Endothelial cell of umbilical vein (primary cell): ENCODE measurements around the gene PRR23A. TPM values are rescaled to one million over a fixed set of nuclear protein-coding genes. Genes with fewer than 3 reads are reported as not detected.

Experiments
- BruUV-seq: library from RNA; stranded (reverse); fragments of 400-500 nt; replicated peaks from 2 replicates; lab custom pipeline; 2021; lab: Mats Ljungman, UMichigan
- CTCF ChIA-PET: fragments of 300-600, 350-600 bp; sonication (Branson Sonifier 250); formaldehyde crosslinking; loops from one replicate; lab custom pipeline; 2021; ENCODE audit warnings: antibody characterized with exemption, inconsistent platforms; lab: Charles Lee
- POLR2A ChIA-PET: fragments of 300-600, 350-600 bp; sonication (Branson Sonifier 250); formaldehyde crosslinking; loops from one replicate; lab custom pipeline; 2021; ENCODE audit warnings: antibody characterized with exemption, inconsistent platforms; lab: Charles Lee
- DNase-seq: peaks from one replicate; pipeline ENCODE4 v3.0.0-alpha.2; 2011; ENCODE audit warnings: low read depth, low spot score
- FAIRE-seq: peaks from 2 replicates; lab custom pipeline; 2011; peaks lifted over from hg19 to GRCh38; lab: Jason Lieb, UNC
- H2AFZ ChIP-seq: 2 replicates; pipeline ENCODE4 v1.6.0; 2012; ENCODE audit warnings: low read depth, low read length, control low read depth, inconsistent platforms
- H3K27ac ChIP-seq: 2 replicates; pipeline ENCODE4 v1.5.1; 2011; ENCODE audit warnings: low read depth, mild to moderate bottlenecking, control low read depth, low read length, moderate library complexity; ENCODE audit not compliant: insufficient read depth
- H3K27me3 ChIP-seq, 2 experiments: 2 replicates each; pipeline versions ENCODE4 v1.6.0 to v1.6.1; 2011; ENCODE audit warnings: low read length in 2 of 2, mixed read lengths in 1 of 2; ENCODE audit not compliant: control insufficient read depth in 2 of 2, insufficient read depth in 2 of 2
- H3K36me3 ChIP-seq, 2 experiments: 2 replicates in 1 of 2; 3 replicates in 1 of 2; pipeline ENCODE4 v1.5.1; 2011; ENCODE audit warnings: low read length in 2 of 2, mild to moderate bottlenecking in 1 of 2, moderate library complexity in 1 of 2; ENCODE audit not compliant: control insufficient read depth in 2 of 2, insufficient read depth in 2 of 2; ENCODE audit errors: extremely low read depth in 1 of 2
- H3K4me1 ChIP-seq: 3 replicates; pipeline ENCODE4 v1.5.1; 2011; ENCODE audit warnings: mild to moderate bottlenecking, low read length; ENCODE audit not compliant: control insufficient read depth, insufficient read depth; ENCODE audit errors: extremely low read depth
- H3K4me2 ChIP-seq: 2 replicates; pipeline ENCODE4 v1.6.1; 2011; ENCODE audit warnings: low read length, control low read depth, mixed read lengths; ENCODE audit not compliant: insufficient read depth
- H3K4me3 ChIP-seq, 3 experiments: fragments of 200-600 bp in 1 of 3; sonication (generic), shearing (Covaris generic) in 1 of 3; replicated peaks in 1 of 3; 2 replicates each; pipeline ENCODE4 v1.5.1; 2011 to 2016; ENCODE audit warnings: control low read depth in 3 of 3, low read length in 3 of 3, mild to moderate bottlenecking in 2 of 3, inconsistent platforms in 1 of 3, low read depth in 1 of 3, moderate library complexity in 1 of 3; ENCODE audit not compliant: insufficient read depth in 1 of 3
- H3K79me2 ChIP-seq: 2 replicates; pipeline ENCODE4 v1.6.0; 2012; ENCODE audit warnings: low read length, inconsistent platforms; ENCODE audit not compliant: control insufficient read depth, insufficient read depth
- H3K9ac ChIP-seq: replicated peaks from 2 replicates; pipeline ENCODE3; 2011; ENCODE audit warnings: low read length, control low read depth; ENCODE audit not compliant: insufficient read depth; ENCODE audit errors: extremely low read depth
- H3K9me1 ChIP-seq: replicated peaks from 3 replicates; pipeline ENCODE4 v1.6.0; 2011; ENCODE audit warnings: mild to moderate bottlenecking, low read length; ENCODE audit not compliant: control insufficient read depth, insufficient read depth; ENCODE audit errors: extremely low read depth
- H3K9me3 ChIP-seq: replicated peaks from 2 replicates; pipeline ENCODE4 v1.5.1; 2012; ENCODE audit warnings: low read length, inconsistent platforms; ENCODE audit not compliant: control insufficient read depth, insufficient read depth
- H4K20me1 ChIP-seq: replicated peaks from 2 replicates; pipeline ENCODE3; 2011; ENCODE audit warnings: mild to moderate bottlenecking, low read length; ENCODE audit not compliant: control insufficient read depth, insufficient read depth; ENCODE audit errors: extremely low read depth
- CTCF ChIP-seq, 2 donors: IDR thresholded peaks; 1 replicate in 1 of 2; 2 replicates in 1 of 2; pipeline ENCODE4 v1.5.1; 2011; ENCODE audit warnings: low read length in 2 of 2, mild to moderate bottlenecking in 2 of 2, moderate library complexity in 2 of 2, control low read depth in 1 of 2, inconsistent platforms in 1 of 2, low read depth in 1 of 2; ENCODE audit not compliant: insufficient read depth in 1 of 2; ENCODE audit errors: extremely low read depth in 1 of 2
- EZH2 ChIP-seq: IDR thresholded peaks from 2 replicates; pipeline ENCODE4 v1.6.1; 2012; ENCODE audit warnings: borderline replicate concordance, low read depth, mild to moderate bottlenecking, moderate library complexity, low read length, inconsistent platforms; ENCODE audit not compliant: severe bottlenecking
- FOS ChIP-seq: IDR thresholded peaks from 2 replicates; pipeline ENCODE4 v1.6.1; 2011; ENCODE audit warnings: mild to moderate bottlenecking, low read length, moderate library complexity, borderline replicate concordance; ENCODE audit not compliant: insufficient read depth
- GATA2 ChIP-seq: IDR thresholded peaks from 2 replicates; pipeline ENCODE4 v1.7.0; 2011; ENCODE audit warnings: low read depth, mild to moderate bottlenecking, moderate library complexity, mixed read lengths, low read length; ENCODE audit not compliant: insufficient read length, insufficient read depth
- JUN ChIP-seq: IDR thresholded peaks from 2 replicates; pipeline ENCODE4 v1.6.1; 2011; ENCODE audit warnings: borderline replicate concordance, low read depth; ENCODE audit not compliant: insufficient read length, insufficient read depth
- MAX ChIP-seq: IDR thresholded peaks from 2 replicates; pipeline ENCODE4 v1.6.1; 2011; ENCODE audit not compliant: insufficient read depth, insufficient read length
- MYC ChIP-seq: IDR thresholded peaks from one replicate; pipeline ENCODE4 v1.6.1; 2011; ENCODE audit warnings: mild to moderate bottlenecking, low read depth, low read length
- POLR2A ChIP-seq: IDR thresholded peaks from 2 replicates; pipeline ENCODE4 v1.6.1; 2012; ENCODE audit warnings: low read depth, mild to moderate bottlenecking, control low read depth, low read length
- POLR2AphosphoS5 ChIP-seq: IDR thresholded peaks from 2 replicates; pipeline ENCODE4 v1.6.1; 2012; ENCODE audit warnings: low read depth, mild to moderate bottlenecking, control low read depth, low read length, moderate library complexity; ENCODE audit not compliant: insufficient read depth
- dilution Hi-C: fragments of 300-500 bp; cut with MboI; formaldehyde crosslinking; loops from one replicate; pipeline ENCODE4 v1.15.0; 2019; ENCODE audit warnings: low sequenced_read_pairs; ENCODE audit not compliant: extremely low pct_ligation_motif_present
- intact Hi-C: fragments of 100-400 bp; cut with micrococcal nuclease; formaldehyde crosslinking; loops from one replicate; pipeline ENCODE4 v1.10.0; 2022
- polyA plus RNA-seq, 4 experiments: library from polyadenylated mRNA; depleted of rRNA in 3 of 4; stranded (reverse) in 3 of 4; unstranded in 1 of 4; fragments of >200 nt; gene quantifications; 2 replicates each; pipeline versions ENCODE4 v1.2.1 to v1.2.3, GENCODE V29; 2011 to 2012; ENCODE audit warnings: missing spikeins in 1 of 4
- total RNA-seq: library from RNA; stranded (reverse); gene quantifications from 2 replicates; pipeline ENCODE4 v1.2.3, GENCODE V29; 2021

PRR23A gene
- total and polyA plus RNA-seq, 2 donors (not counting 3 experiments of a cell fraction or from before 2014, with no cell fraction given), result not detected

- H3K9me3 ChIP-seq, result no peaks in the 10 kb centered on the region
- H3K27ac ChIP-seq, result no peak overlapping the region
- DNase-seq (no peak), FAIRE-seq (no peak)
- no peak overlapping the region for H3K4me2 ChIP-seq
- H3K27me3 ChIP-seq, result peaks cover 3 to 6% of the 10 kb centered on the region in 2 experiments
- H2AFZ ChIP-seq, result no peak overlapping the region
- no peaks in the 10 kb centered on the region for H3K79me2 ChIP-seq
- no peak overlapping the region for H3K4me3 ChIP-seq
- dilution Hi-C loops (no loop called here), intact Hi-C loops (no loop called here)
- H3K9ac ChIP-seq, result no peak overlapping the region
- H3K9me1 ChIP-seq, result no peaks in the 10 kb centered on the region
- ChIA-PET POLR2A (no interaction called here), CTCF (interaction anchor here (0.9 kb wide), 1 partner anchor 50 kb away, joined by 5 read pairs; no protein-coding TSS in a partner anchor)
- no peaks in the 10 kb centered on the region for H3K36me3 ChIP-seq
- no TSS peak for BruUV-seq
- H4K20me1 ChIP-seq, result no peaks in the 10 kb centered on the region
- TF ChIP-seq POLR2A (no peak), MYC (no peak), JUN (no peak), EZH2 (no peak), FOS (no peak), CTCF (IDR thresholded peaks at IDR 0.05; ENCODE audit: extremely low read depth in 1 of 2, insufficient read depth in 1 of 2, low read depth in 1 of 2, low read length in 2 of 2) (no peak), MAX (no peak), POLR2AphosphoS5 (no peak), GATA2 (no peak)
- H3K4me1 ChIP-seq, result no peaks in the 10 kb centered on the region
Observed at GRCh38 chr3:138985932-138986331, 20.1 kb downstream of the PRR23A start.
